Measurements from ENCODE around the gene INSYN2A.

DNA sequence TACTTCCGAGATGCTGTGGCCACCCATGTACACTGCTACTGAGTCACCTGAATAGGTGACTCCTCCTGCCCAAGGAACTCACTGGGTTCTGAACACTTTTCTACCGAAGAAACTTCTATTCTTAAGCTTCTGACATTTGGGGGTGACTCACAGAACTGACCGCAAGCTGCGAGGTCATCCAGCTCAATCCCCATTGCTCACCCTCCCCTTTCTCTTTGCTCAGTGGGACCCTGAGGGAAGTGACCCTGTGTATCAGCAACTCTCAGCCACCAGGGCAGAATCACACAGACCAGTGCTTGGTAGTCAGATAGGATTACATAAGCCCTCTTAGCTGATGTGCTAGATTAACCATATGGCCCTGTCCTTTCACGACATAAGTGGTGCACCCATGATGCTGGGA, 46.3 kb downstream of the INSYN2A start:
- TF ChIP-seq TAF1 (IDR thresholded peaks at IDR 0.05; ENCODE audit: low read depth) (no peak), CTCF (IDR thresholded peaks at IDR 0.05; ENCODE audit: poor library complexity, severe bottlenecking) (no peak), POLR2AphosphoS5 (IDR thresholded peaks at IDR 0.05) (no peak), EZH2 (IDR thresholded peaks at IDR 0.05; ENCODE audit: borderline replicate concordance, insufficient read depth, low read length, poor library complexity, severe bottlenecking) (no peak), EP300 (conservative IDR thresholded peaks at IDR 0.05; ENCODE audit: poor library complexity, severe bottlenecking) (no peak), SMC3 (conservative IDR thresholded peaks at IDR 0.05; ENCODE audit: poor library complexity) (no peak)
- TF ChIP-seq, protein P1, sequence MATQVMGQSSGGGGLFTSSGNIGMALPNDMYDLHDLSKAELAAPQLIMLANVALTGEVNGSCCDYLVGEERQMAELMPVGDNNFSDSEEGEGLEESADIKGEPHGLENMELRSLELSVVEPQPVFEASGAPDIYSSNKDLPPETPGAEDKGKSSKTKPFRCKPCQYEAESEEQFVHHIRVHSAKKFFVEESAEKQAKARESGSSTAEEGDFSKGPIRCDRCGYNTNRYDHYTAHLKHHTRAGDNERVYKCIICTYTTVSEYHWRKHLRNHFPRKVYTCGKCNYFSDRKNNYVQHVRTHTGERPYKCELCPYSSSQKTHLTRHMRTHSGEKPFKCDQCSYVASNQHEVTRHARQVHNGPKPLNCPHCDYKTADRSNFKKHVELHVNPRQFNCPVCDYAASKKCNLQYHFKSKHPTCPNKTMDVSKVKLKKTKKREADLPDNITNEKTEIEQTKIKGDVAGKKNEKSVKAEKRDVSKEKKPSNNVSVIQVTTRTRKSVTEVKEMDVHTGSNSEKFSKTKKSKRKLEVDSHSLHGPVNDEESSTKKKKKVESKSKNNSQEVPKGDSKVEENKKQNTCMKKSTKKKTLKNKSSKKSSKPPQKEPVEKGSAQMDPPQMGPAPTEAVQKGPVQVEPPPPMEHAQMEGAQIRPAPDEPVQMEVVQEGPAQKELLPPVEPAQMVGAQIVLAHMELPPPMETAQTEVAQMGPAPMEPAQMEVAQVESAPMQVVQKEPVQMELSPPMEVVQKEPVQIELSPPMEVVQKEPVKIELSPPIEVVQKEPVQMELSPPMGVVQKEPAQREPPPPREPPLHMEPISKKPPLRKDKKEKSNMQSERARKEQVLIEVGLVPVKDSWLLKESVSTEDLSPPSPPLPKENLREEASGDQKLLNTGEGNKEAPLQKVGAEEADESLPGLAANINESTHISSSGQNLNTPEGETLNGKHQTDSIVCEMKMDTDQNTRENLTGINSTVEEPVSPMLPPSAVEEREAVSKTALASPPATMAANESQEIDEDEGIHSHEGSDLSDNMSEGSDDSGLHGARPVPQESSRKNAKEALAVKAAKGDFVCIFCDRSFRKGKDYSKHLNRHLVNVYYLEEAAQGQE (IDR thresholded peaks at IDR 0.05; ENCODE audit: borderline replicate concordance): no peak

Data from neural cell (in vitro differentiated cells).